Cardiac muscle cell (in vitro differentiated cells and primary cell): ENCODE results near the gene UGT1A8. TPM values are rescaled to one million over a fixed set of nuclear protein-coding genes. Genes with fewer than 3 reads are reported as not detected.

ENCODE experiments used
- DNase-seq, 2 donors: peaks; one replicate each; pipeline versions ENCODE4 v3.0.0 to v3.0.0-alpha.2; 2010 to 2017; ENCODE audit warnings: low read depth in 1 of 2, low spot score in 1 of 2
- H3K27ac ChIP-seq: fragments of 200-600 bp; sonication (generic); 2 replicates; pipeline ENCODE4 v1.5.1; 2016
- H3K27me3 ChIP-seq: fragments of 200-600 bp; sonication (generic); 2 replicates; pipeline ENCODE4 v1.6.0; 2016; ENCODE audit warnings: control low read depth
- H3K36me3 ChIP-seq: fragments of 200-600 bp; sonication (generic); 2 replicates; pipeline ENCODE4 v1.5.1; 2016; ENCODE audit warnings: control low read depth
- H3K4me1 ChIP-seq: fragments of 200-600 bp; sonication (generic); 2 replicates; pipeline ENCODE4 v1.8.1; 2017; ENCODE audit warnings: low read depth, mild to moderate bottlenecking, mixed run types
- H3K4me3 ChIP-seq: fragments of 200-600 bp; sonication (generic); 2 replicates; pipeline ENCODE4 v1.5.1; 2016; ENCODE audit warnings: mild to moderate bottlenecking
- H3K9me3 ChIP-seq: fragments of 200-600 bp; sonication (generic); 2 replicates; pipeline ENCODE4 v1.5.1; 2017; ENCODE audit warnings: low read depth, mild to moderate bottlenecking, control low read depth
- CTCF ChIP-seq: IDR thresholded peaks from 2 replicates; pipeline ENCODE4 v1.5.1; 2012; ENCODE audit warnings: low read depth, mild to moderate bottlenecking, low read length
- polyA plus RNA-seq: library from polyadenylated mRNA; unstranded; fragments of >200 nt; fragmentation: Nextera tagmentation; extraction: Ambion mirVana; gene quantifications from 2 replicates; pipeline ENCODE4 v1.2.1, GENCODE V29; 2016
- total RNA-seq: library from RNA; depleted of rRNA; stranded (reverse); fragments of >200 nt; gene quantifications from 2 replicates; pipeline ENCODE4 v1.2.3, GENCODE V29; 2016

UGT1A8 gene
- total and polyA plus RNA-seq, 2 experiments from 2014 or later, result not detected

DNA sequence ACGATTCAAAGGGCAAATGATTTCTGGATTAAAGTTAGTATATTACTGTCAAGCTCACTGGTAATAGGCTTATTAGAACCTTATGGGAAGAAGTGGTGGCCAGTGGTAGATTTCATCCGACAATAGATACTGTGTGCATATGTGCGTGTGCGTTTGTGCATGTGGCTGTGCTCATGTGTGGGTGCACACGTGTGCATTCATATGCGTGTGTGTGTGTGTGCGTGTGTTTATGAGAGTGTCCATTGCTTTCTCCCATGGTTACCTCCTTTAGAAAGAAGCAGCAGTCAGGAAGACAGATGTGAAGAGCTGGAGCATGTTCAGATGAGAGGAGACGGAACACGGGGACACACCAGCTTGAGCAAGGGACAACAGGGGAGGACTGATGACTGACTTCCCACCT is 151.8 kb downstream of the UGT1A8 start:
- DNase-seq, result no peak
- no peaks in the 10 kb centered on the region for H3K27me3 ChIP-seq
- no peaks in the 10 kb centered on the region for H3K4me1 ChIP-seq
- no peak overlapping the region for H3K27ac ChIP-seq
- H3K36me3 ChIP-seq, result no peaks in the 10 kb centered on the region
- H3K9me3 ChIP-seq, result no peaks in the 10 kb centered on the region
- no peak for TF ChIP-seq CTCF
- H3K4me3 ChIP-seq, result no peak overlapping the region

DNA sequence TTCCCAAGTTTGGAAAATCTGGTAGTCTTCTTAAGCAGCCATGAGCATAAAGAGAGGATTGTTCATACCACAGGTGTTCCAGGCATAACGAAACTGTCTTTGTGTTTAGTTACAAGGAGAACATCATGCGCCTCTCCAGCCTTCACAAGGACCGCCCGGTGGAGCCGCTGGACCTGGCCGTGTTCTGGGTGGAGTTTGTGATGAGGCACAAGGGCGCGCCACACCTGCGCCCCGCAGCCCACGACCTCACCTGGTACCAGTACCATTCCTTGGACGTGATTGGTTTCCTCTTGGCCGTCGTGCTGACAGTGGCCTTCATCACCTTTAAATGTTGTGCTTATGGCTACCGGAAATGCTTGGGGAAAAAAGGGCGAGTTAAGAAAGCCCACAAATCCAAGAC is 154.7 kb downstream of the UGT1A8 start:
- Histone ChIP-seq H3K4me1 (no peaks in the 10 kb centered on the region), H3K9me3 (no peaks in the 10 kb centered on the region), H3K36me3 (no peaks in the 10 kb centered on the region), H3K4me3 (no peak overlapping the region), H3K27me3 (no peaks in the 10 kb centered on the region), H3K27ac (no peak overlapping the region)
- no peak for DNase-seq
- no peak for TF ChIP-seq CTCF

DNA sequence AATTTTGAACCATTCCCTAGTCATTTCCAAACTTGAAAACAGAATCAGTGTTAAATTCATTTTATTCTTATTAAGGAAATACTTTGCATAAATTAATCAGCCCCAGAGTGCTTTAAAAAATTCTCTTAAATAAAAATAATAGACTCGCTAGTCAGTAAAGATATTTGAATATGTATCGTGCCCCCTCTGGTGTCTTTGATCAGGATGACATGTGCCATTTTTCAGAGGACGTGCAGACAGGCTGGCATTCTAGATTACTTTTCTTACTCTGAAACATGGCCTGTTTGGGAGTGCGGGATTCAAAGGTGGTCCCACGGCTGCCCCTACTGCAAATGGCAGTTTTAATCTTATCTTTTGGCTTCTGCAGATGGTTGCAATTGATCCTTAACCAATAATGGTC is 155.2 kb downstream of the UGT1A8 start:
- H3K36me3 ChIP-seq, result no peaks in the 10 kb centered on the region
- H3K9me3 ChIP-seq, result no peaks in the 10 kb centered on the region
- no peak for TF ChIP-seq CTCF
- no peak overlapping the region for H3K4me3 ChIP-seq
- H3K27me3 ChIP-seq, result no peaks in the 10 kb centered on the region
- H3K27ac ChIP-seq, result no peak overlapping the region
- no peaks in the 10 kb centered on the region for H3K4me1 ChIP-seq
- no peak for DNase-seq

GRCh38 chr2:233773854-233774253 is 156.4 kb downstream of the UGT1A8 start:
- TF ChIP-seq CTCF, result no peak
- Histone ChIP-seq H3K36me3 (no peaks in the 10 kb centered on the region), H3K4me3 (no peak overlapping the region), H3K9me3 (no peaks in the 10 kb centered on the region), H3K27me3 (no peaks in the 10 kb centered on the region), H3K4me1 (no peaks in the 10 kb centered on the region), H3K27ac (no peak overlapping the region)
- no peak for DNase-seq

DNA sequence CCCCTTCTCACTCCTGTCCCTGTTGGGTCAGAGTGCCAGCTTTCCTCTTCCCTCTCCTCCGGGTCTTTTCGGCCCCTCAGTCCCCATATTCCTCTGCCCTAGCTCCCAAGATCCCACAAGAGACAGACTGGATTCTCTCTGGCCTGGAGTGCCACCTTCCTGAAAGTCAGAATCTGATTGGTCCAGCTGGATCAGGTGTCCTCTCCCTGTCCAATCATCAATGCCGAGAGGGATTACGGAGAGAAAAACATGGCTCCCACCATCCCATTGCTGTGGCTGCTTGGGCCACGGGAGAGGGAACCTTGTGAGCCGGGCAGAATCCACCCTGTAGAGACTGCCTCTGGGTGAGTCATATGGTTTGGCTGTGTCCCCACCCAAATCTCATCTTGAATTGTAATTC is 158.0 kb downstream of the UGT1A8 start:
- no peak overlapping the region for H3K27ac ChIP-seq
- H3K4me3 ChIP-seq, result no peak overlapping the region
- no peaks in the 10 kb centered on the region for H3K36me3 ChIP-seq
- H3K4me1 ChIP-seq, result no peaks in the 10 kb centered on the region
- no peak for TF ChIP-seq CTCF
- no peaks in the 10 kb centered on the region for H3K9me3 ChIP-seq
- H3K27me3 ChIP-seq, result no peaks in the 10 kb centered on the region
- no peak for DNase-seq

GRCh38 chr2:233778030-233778429 is 160.6 kb downstream of the UGT1A8 start, which contains the start of gene MROH2A:
MROH2A (plus strand) TSS chr2:233778330; CDS start chr2:233779359, 1,029 bp downstream.
- Histone ChIP-seq H3K27ac (no peak within 1 kb of the TSS), H3K27me3 (no peaks in the 10 kb centered on the region), H3K4me3 (no peak within 1 kb of the TSS), H3K36me3 (no peaks in the 10 kb centered on the region), H3K4me1 (no peaks in the 10 kb centered on the region), H3K9me3 (no peaks in the 10 kb centered on the region)
- TF ChIP-seq CTCF, result no peak
- DNase-seq, result no peak
